NCI-H774 (cell line): ENCODE measurements around the gene MRAP2.
A peak's percentile ranks its signal among the peaks of the same experiment; 100 is the strongest.

Experiments used
- DNase-seq: peaks from one replicate; lab custom pipeline; 2025; lab: John Stamatoyannopoulos, UW

Gene MRAP2

GRCh38 chr6:84033523-84034451 lies at the start of gene MRAP2:
Gene MRAP2 (plus strand): TSS chr6:84033772. CDS start chr6:84055319, 21,547 bp downstream.
- peak; percentile 72 for DNase-seq

GRCh38 chr6:83984411-83984810 lies 49.2 kb upstream of the MRAP2 start:
- DNase-seq = no peak

- no peak for DNase-seq
Observed at GRCh38 chr6:83985308-83985713, 48.3 kb upstream of the MRAP2 start.

GRCh38 chr6:83985715-83986114 lies 47.9 kb upstream of the MRAP2 start:
- no peak for DNase-seq

- DNase-seq = no peak
Observed at GRCh38 chr6:83998021-83998584, 35.5 kb upstream of the MRAP2 start.

GRCh38 chr6:84001119-84001518 lies 32.5 kb upstream of the MRAP2 start:
- no peak for DNase-seq

GRCh38 chr6:84002226-84002625 lies 31.3 kb upstream of the MRAP2 start:
- DNase-seq = no peak

GRCh38 chr6:84003131-84003530 lies 30.4 kb upstream of the MRAP2 start:
- DNase-seq = no peak

GRCh38 chr6:84003654-84004053 lies 29.9 kb upstream of the MRAP2 start:
- no peak for DNase-seq

GRCh38 chr6:84007871-84008270 lies 25.7 kb upstream of the MRAP2 start:
- DNase-seq = no peak

GRCh38 chr6:84013354-84013753 lies 20.2 kb upstream of the MRAP2 start:
- DNase-seq = no peak

- DNase-seq = no peak
Observed at GRCh38 chr6:84013931-84014330, 19.6 kb upstream of the MRAP2 start.

- no peak for DNase-seq
Observed at GRCh38 chr6:84016029-84016428, 17.5 kb upstream of the MRAP2 start.

- no peak for DNase-seq
Observed at GRCh38 chr6:84017709-84018452, 15.7 kb upstream of the MRAP2 start.

- no peak for DNase-seq
Observed at GRCh38 chr6:84018453-84019061, 15.0 kb upstream of the MRAP2 start.

GRCh38 chr6:84019141-84019841 lies 14.3 kb upstream of the MRAP2 start:
- DNase-seq = no peak

- no peak for DNase-seq
Observed at GRCh38 chr6:84019842-84020211, 13.7 kb upstream of the MRAP2 start.

GRCh38 chr6:84021625-84022024 lies 11.9 kb upstream of the MRAP2 start:
- DNase-seq = no peak

GRCh38 chr6:84026721-84027164 lies 6.8 kb upstream of the MRAP2 start:
- no peak for DNase-seq

GRCh38 chr6:84027340-84028181 lies 6.0 kb upstream of the MRAP2 start:
- peak; percentile 88 for DNase-seq

GRCh38 chr6:84028350-84028749 lies 5.2 kb upstream of the MRAP2 start:
- DNase-seq = no peak
